Mesothelial cell of epicardium (in vitro differentiated cells): ENCODE data around the gene RUSF1. TPM values are rescaled to one million over a fixed set of nuclear protein-coding genes. Genes with fewer than 3 reads are reported as not detected.
"Not testable (repeated sequence)": the region's sequence is repeated elsewhere in the genome, so short reads cannot be mapped to it uniquely, and the experiment has no call there.

Experiments
- DNase-seq, 2 experiments: peaks; one replicate each; pipeline ENCODE4 v3.0.0; 2021; ENCODE audit warnings: low spot score in 2 of 2; ENCODE audit not compliant: unreplicated experiment in 2 of 2
- H3K27ac Mint-ChIP-seq: 2 replicates; pipeline ENCODE4 v1.8.0; 2021; ENCODE audit warnings: mixed read lengths
- H3K27me3 Mint-ChIP-seq: 2 replicates; pipeline ENCODE4 v1.8.0; 2021; ENCODE audit warnings: low read depth, mixed read lengths
- H3K36me3 Mint-ChIP-seq: 2 replicates; pipeline ENCODE4 v1.8.0; 2021; ENCODE audit warnings: mixed read lengths
- H3K4me1 Mint-ChIP-seq: 2 replicates; pipeline ENCODE4 v1.8.0; 2021; ENCODE audit warnings: mixed read lengths
- H3K4me3 Mint-ChIP-seq: 2 replicates; pipeline ENCODE4 v1.8.0; 2021; ENCODE audit warnings: mild to moderate bottlenecking, moderate library complexity, mixed read lengths
- H3K9me3 Mint-ChIP-seq: 2 replicates; pipeline ENCODE4 v1.8.0; 2021; ENCODE audit warnings: mixed read lengths
- total RNA-seq: library from RNA; stranded (reverse); gene quantifications from 3 replicates; pipeline ENCODE4 v1.2.1, GENCODE V29; 2021
- TF ChIP-seq, protein P1 (sequence below): fragments of 200-600 bp; sonication (generic); IDR thresholded peaks from one replicate; pipeline ENCODE4 v1.5.0; 2021; ENCODE audit warnings: antibody characterized with exemption; ENCODE audit not compliant: unreplicated experiment

The RUSF1 gene
- total RNA-seq, 1 donor from 2014 or later, result 88.9 TPM

DNA sequence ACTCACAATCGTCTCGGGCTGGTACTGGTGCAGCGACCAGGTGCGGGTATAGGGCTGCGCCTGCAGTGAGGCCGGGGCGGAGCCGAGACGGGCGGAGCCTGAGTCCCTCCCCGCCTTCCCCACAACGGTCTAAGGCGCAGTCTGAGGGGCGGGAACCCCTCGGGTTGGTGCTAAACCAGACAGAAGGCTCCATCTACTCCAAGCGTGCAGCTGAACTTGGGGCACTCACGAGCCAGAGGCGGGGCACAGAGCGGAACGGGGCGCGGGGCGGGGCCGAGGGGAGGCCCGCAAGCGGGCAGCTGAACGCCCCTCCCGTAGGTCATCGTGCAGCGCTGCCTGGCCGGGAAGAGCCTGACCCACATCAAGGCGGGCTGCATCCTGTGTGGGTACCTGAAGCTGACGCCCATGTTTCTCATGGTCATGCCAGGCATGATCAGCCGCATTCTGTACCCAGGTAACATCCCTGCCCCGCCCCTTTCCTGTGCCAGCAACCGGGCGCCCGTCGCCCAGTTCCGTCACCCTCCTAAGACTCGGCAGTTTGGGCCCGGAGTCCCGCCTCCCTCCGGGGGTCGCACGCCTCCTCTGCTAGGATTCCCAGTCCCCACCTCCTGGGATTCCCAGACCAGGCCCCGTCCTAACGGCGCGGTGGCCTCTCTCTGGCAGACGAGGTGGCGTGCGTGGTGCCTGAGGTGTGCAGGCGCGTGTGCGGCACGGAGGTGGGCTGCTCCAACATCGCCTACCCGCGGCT is 20.3 kb downstream of the RUSF1 start:
- H3K27ac Mint-ChIP-seq, result no peak overlapping the region
- peaks cover 3% of the 10 kb centered on the region for H3K4me1 Mint-ChIP-seq
- H3K36me3 Mint-ChIP-seq, result peaks cover 18% of the 10 kb centered on the region
- H3K27me3 Mint-ChIP-seq, result peaks cover 56% of the 10 kb centered on the region
- peak overlapping the region; percentile 75 for H3K4me3 Mint-ChIP-seq
- peak in 1 of 2 experiments; percentile 63 for DNase-seq
- TF ChIP-seq, protein P1, sequence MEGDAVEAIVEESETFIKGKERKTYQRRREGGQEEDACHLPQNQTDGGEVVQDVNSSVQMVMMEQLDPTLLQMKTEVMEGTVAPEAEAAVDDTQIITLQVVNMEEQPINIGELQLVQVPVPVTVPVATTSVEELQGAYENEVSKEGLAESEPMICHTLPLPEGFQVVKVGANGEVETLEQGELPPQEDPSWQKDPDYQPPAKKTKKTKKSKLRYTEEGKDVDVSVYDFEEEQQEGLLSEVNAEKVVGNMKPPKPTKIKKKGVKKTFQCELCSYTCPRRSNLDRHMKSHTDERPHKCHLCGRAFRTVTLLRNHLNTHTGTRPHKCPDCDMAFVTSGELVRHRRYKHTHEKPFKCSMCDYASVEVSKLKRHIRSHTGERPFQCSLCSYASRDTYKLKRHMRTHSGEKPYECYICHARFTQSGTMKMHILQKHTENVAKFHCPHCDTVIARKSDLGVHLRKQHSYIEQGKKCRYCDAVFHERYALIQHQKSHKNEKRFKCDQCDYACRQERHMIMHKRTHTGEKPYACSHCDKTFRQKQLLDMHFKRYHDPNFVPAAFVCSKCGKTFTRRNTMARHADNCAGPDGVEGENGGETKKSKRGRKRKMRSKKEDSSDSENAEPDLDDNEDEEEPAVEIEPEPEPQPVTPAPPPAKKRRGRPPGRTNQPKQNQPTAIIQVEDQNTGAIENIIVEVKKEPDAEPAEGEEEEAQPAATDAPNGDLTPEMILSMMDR, result no peak
- H3K9me3 Mint-ChIP-seq, result no peaks in the 10 kb centered on the region

DNA sequence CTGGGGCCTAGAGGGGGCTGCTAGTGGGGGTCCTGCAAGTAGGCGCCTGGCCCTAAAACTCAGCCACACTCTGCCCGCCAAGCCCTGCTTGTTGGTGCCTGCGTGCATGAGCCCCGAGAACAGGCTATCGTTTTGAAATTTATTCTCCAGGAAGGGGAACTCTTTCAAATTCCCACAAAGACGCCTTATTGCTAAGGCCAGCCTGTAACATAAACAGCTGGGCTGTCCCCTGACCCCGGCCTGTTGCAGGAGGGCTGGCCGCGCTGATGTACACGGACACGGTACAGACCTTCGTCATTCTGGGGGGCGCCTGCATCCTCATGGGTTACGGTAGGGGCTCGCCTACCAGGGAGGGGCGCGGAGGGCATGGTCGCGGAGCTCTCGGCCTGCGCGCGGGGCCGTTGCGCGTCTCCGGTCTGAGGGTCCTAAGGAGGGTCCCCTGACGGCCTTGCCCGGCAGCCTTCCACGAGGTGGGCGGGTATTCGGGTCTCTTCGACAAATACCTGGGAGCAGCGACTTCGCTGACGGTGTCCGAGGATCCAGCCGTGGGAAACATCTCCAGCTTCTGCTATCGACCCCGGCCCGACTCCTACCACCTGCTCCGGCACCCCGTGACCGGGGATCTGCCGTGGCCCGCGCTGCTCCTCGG is 21.0 kb downstream of the RUSF1 start:
- TF ChIP-seq, protein P1, result no peak
- no peaks in the 10 kb centered on the region for H3K9me3 Mint-ChIP-seq
- DNase-seq, result no peak
- H3K4me3 Mint-ChIP-seq, result peak overlapping the region; percentile 75
- peaks cover 63% of the 10 kb centered on the region for H3K27me3 Mint-ChIP-seq
- no peak overlapping the region for H3K27ac Mint-ChIP-seq
- H3K36me3 Mint-ChIP-seq, result peaks cover 13% of the 10 kb centered on the region
- peaks cover 3% of the 10 kb centered on the region for H3K4me1 Mint-ChIP-seq

DNA sequence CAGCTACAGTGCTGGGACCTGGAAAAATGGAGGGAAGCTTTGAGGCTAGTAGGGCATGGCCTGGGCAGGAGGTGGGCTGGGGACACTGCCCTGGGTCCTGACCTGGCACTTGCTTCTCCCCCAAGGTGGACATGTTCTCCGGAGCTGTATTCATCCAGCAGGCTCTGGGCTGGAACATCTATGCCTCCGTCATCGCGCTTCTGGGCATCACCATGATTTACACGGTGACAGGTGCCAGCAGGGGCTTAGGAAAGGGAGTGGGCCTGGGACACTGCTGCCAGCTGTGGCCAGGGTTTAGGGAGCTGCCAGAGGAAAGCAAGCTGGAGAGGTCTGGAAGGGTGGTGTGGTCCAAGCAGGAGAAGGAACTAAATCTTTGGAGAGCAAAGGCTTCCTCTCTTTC is 22.1 kb downstream of the RUSF1 start:
- H3K9me3 Mint-ChIP-seq, result no peaks in the 10 kb centered on the region
- TF ChIP-seq, protein P1, result no peak
- peaks cover 69% of the 10 kb centered on the region for H3K27me3 Mint-ChIP-seq
- peak overlapping the region; percentile 22 for H3K4me3 Mint-ChIP-seq
- peaks cover 3% of the 10 kb centered on the region for H3K4me1 Mint-ChIP-seq
- DNase-seq, result no peak
- H3K27ac Mint-ChIP-seq, result no peak overlapping the region
- H3K36me3 Mint-ChIP-seq, result peaks cover 13% of the 10 kb centered on the region

DNA sequence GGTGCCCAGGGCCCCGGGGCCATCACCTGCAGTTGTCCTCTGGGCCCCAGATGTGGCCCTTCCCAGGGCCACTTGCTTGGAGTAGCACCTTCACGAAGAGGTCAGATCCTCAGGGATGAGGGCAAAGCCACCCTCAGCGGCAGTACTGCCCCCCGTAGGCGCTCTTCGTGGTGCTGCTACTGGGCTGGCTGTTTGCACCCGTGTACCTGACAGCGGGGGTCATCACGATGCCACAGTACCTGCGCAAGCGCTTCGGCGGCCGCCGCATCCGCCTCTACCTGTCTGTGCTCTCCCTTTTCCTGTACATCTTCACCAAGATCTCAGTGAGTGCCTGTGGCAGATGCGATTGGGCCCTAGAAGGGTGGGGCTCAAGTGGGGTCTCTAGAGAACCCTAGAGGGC is 22.6 kb downstream of the RUSF1 start:
- no peak overlapping the region for H3K4me3 Mint-ChIP-seq
- DNase-seq, result no peak
- peaks cover 9% of the 10 kb centered on the region for H3K36me3 Mint-ChIP-seq
- TF ChIP-seq, protein P1, result no peak
- H3K9me3 Mint-ChIP-seq, result no peaks in the 10 kb centered on the region
- peaks cover 74% of the 10 kb centered on the region for H3K27me3 Mint-ChIP-seq
- H3K4me1 Mint-ChIP-seq, result peaks cover 3% of the 10 kb centered on the region
- H3K27ac Mint-ChIP-seq, result no peak overlapping the region

DNA sequence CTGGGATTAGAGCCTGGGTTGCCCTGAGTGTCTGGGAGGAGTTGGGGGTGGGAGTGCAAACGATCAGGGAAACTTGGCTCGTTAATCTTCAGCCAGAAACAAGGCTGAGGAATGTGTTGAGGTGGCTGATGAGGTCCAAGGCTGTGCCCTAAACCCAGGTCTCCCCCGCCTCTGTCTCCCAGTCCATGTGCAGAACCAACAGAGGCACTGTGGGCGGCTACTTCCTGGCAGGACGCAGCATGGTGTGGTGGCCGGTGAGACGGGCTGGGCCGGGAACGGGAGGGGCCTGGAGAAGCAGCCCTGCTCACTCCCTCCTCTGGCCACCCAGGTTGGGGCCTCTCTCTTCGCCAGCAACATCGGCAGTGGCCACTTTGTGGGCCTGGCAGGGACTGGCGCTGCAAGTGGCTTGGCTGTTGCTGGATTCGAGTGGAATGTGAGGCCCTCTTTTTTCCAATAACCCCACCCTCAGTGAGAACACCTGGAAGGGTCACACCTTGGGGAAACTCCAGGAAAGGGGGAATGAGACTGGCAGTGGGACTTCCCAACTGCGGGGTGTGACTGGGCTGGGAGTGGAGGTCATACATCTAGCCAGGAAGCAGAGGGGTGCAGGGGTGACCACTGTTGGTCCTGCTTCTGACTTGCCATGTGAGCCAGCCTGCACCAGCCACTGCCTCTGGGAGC is 23.6 kb downstream of the RUSF1 start:
- peaks cover 3% of the 10 kb centered on the region for H3K4me1 Mint-ChIP-seq
- H3K36me3 Mint-ChIP-seq, result peaks cover 5% of the 10 kb centered on the region
- TF ChIP-seq, protein P1, result no peak
- peaks cover 74% of the 10 kb centered on the region for H3K27me3 Mint-ChIP-seq
- no peak overlapping the region for H3K27ac Mint-ChIP-seq
- no peak overlapping the region for H3K4me3 Mint-ChIP-seq
- DNase-seq, result no peak
- H3K9me3 Mint-ChIP-seq, result no peaks in the 10 kb centered on the region

DNA sequence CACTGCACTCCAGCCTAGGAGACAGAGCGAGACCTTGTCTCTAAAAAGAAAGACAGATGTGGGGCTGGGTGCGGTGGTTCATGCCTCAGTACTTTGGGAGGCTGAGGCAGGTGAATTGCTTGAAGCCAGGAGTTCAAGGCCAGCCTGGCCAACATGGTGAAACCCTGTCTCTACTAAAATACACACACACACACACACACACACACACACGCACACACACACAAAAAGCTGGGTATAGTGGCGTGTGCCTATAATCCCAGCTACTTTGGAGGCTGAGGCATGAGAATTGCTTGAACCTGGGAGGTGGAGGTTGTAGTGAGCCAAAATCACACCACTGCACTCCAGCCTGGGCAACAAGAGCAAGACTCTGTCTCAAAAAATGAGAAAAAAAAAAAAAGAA is 24.1 kb downstream of the RUSF1 start:
- H3K36me3 Mint-ChIP-seq, H3K4me1 Mint-ChIP-seq: not testable (repeated sequence)

More for the DNA sequence above, 24.1 kb downstream of the RUSF1 start:
- not testable (repeated sequence) for H3K27ac Mint-ChIP-seq, H3K4me3 Mint-ChIP-seq, H3K9me3 Mint-ChIP-seq, DNase-seq
- H3K27me3 Mint-ChIP-seq, result peaks cover 76% of the 10 kb centered on the region
